ENCODE data around the gene STK38.
"Not testable (repeated sequence)": the region's sequence is repeated elsewhere in the genome, so short reads cannot be mapped to it uniquely, and the experiment has no call there.

GRCh38 chr6:36572353-36573311, 25.4 kb upstream of the STK38 start:
- not testable (repeated sequence) for TF ChIP-seq CTCF (IDR thresholded peaks at IDR 0.05); ZSCAN18 (CRISPR knock-in tag; IDR thresholded peaks at IDR 0.05); MYBL2 (CRISPR knock-in tag; IDR thresholded peaks at IDR 0.05); HMGXB4 (CRISPR knock-in tag; IDR thresholded peaks at IDR 0.05); CDX4 (CRISPR knock-in tag; IDR thresholded peaks at IDR 0.05; ENCODE audit: borderline replicate concordance); KAT7 (CRISPR knock-in tag; IDR thresholded peaks at IDR 0.05; ENCODE audit: borderline replicate concordance); MAX (CRISPR knock-in tag; IDR thresholded peaks at IDR 0.05); NR3C1 (CRISPR knock-in tag; conservative IDR thresholded peaks at IDR 0.05; ENCODE audit: low read depth); GTF2I (CRISPR knock-in tag; conservative IDR thresholded peaks at IDR 0.05); FOXK1 (CRISPR knock-in tag; IDR thresholded peaks at IDR 0.05)
